Measurements from ENCODE around the gene EFEMP2. TPM values are rescaled to one million over a fixed set of nuclear protein-coding genes. Genes with fewer than 3 reads are reported as not detected.

EFEMP2 gene
- total RNA-seq: 127 and 206 TPM in 2 replicates

GRCh38 chr11:65872586-65873317 lies at the start of gene EFEMP2:
Gene EFEMP2 (minus strand): TSS chr11:65872800. CDS start chr11:65872354, 446 bp downstream.

GRCh38 chr11:65919141-65919572 lies 46.6 kb upstream of the EFEMP2 start, which contains the start of gene DRAP1:
Gene DRAP1 (plus strand): TSS chr11:65919426. CDS start chr11:65919502, 76 bp downstream.

GRCh38 chr11:65918211-65919140 lies 45.9 kb upstream of the EFEMP2 start, which contains the start of gene C11orf68:
Gene C11orf68 (minus strand): TSS chr11:65919062. CDS start chr11:65919031, 31 bp downstream.

GRCh38 chr11:65900125-65900898 lies 27.7 kb upstream of the EFEMP2 start, which contains the start of gene FOSL1:
Gene FOSL1 (minus strand): TSS chr11:65900388. CDS start chr11:65900339, 49 bp downstream.

GRCh38 chr11:65890324-65891218 lies 18.0 kb upstream of the EFEMP2 start, which contains the start of gene CCDC85B:
Gene CCDC85B (plus strand): TSS chr11:65890673. CDS start chr11:65890784, 111 bp downstream.

GRCh38 chr11:65888163-65888814 lies 15.7 kb upstream of the EFEMP2 start, which contains the start of gene FIBP:
Gene FIBP (minus strand): TSS chr11:65888471. CDS start chr11:65888418, 53 bp downstream.

GRCh38 chr11:65879617-65880016 lies 7.0 kb upstream of the EFEMP2 start, which contains the start of gene CTSW:
Gene CTSW (plus strand): TSS chr11:65879837. CDS start chr11:65879855, 18 bp downstream.

GRCh38 chr11:65860278-65861164 lies 12.1 kb downstream of the EFEMP2 start, which contains the start of gene MUS81:
Gene MUS81 (plus strand): TSS chr11:65860433. CDS start chr11:65860754, 321 bp downstream.

GRCh38 chr11:65857853-65858680 lies 14.5 kb downstream of the EFEMP2 start, which contains the start of gene CFL1:
Gene CFL1 (minus strand): TSS chr11:65858180. CDS start chr11:65858099, 81 bp downstream.

GRCh38 chr11:65833297-65834030 lies 39.1 kb downstream of the EFEMP2 start, which contains the start of gene SNX32:
Gene SNX32 (plus strand): TSS chr11:65833963. CDS start chr11:65834066, 103 bp downstream.

Other genes with a start within 250 kb of the EFEMP2 start
- gene SIPA1, start 234.7 kb downstream of the EFEMP2 start, total RNA-seq: 25.4 and 39.4 TPM in 2 replicates
- gene RELA, start 209.9 kb downstream of the EFEMP2 start, total RNA-seq: 52.4 and 59.5 TPM in 2 replicates
- gene KAT5, start 160.5 kb downstream of the EFEMP2 start, total RNA-seq: 39.3 and 44.3 TPM in 2 replicates
- 68.1 and 98.2 TPM in 2 replicates for gene RNASEH2C, start 152.0 kb downstream of the EFEMP2 start, total RNA-seq
- gene AP5B1, start 91.8 kb downstream of the EFEMP2 start, total RNA-seq: 11.0 and 24.5 TPM in 2 replicates
- under 0.01 TPM in 1 of 2 replicates, not detected in the other for gene OVOL1, start 85.7 kb downstream of the EFEMP2 start, total RNA-seq
- gene SNX32, start 38.8 kb downstream of the EFEMP2 start, total RNA-seq: 0.13 and 3.1 TPM in 2 replicates
- 940 and 1,907 TPM in 2 replicates for gene CFL1, start 14.6 kb downstream of the EFEMP2 start, total RNA-seq
- 38.3 and 43.1 TPM in 2 replicates for gene MUS81, start 12.4 kb downstream of the EFEMP2 start, total RNA-seq
- gene CTSW, start 7.0 kb upstream of the EFEMP2 start, total RNA-seq: not detected in 2 replicates
- gene FIBP, start 15.7 kb upstream of the EFEMP2 start, total RNA-seq: 122 and 222 TPM in 2 replicates
- gene CCDC85B, start 17.9 kb upstream of the EFEMP2 start, total RNA-seq: 138 and 155 TPM in 2 replicates
- gene FOSL1, start 27.6 kb upstream of the EFEMP2 start, total RNA-seq: 26.8 and 88.8 TPM in 2 replicates
- gene C11orf68, start 46.3 kb upstream of the EFEMP2 start, total RNA-seq: 20.0 and 36.6 TPM in 2 replicates
- 125 and 209 TPM in 2 replicates for gene DRAP1, start 46.6 kb upstream of the EFEMP2 start, total RNA-seq
- not detected in 2 replicates for gene TSGA10IP, start 72.7 kb upstream of the EFEMP2 start, total RNA-seq
- 27.7 and 41.0 TPM in 2 replicates for gene SART1, start 88.9 kb upstream of the EFEMP2 start, total RNA-seq
- gene EIF1AD, start 129.4 kb upstream of the EFEMP2 start, total RNA-seq: 17.3 and 33.9 TPM in 2 replicates
- gene BANF1, start 129.7 kb upstream of the EFEMP2 start, total RNA-seq: 49.9 and 112 TPM in 2 replicates
- gene CST6, start 139.2 kb upstream of the EFEMP2 start, total RNA-seq: 22.1 TPM in 1 of 2 replicates, not detected in the other
- gene CATSPER1, start 153.7 kb upstream of the EFEMP2 start, total RNA-seq: not detected in 2 replicates
- 0.91 and 1.8 TPM in 2 replicates for gene GAL3ST3, start 176.4 kb upstream of the EFEMP2 start, total RNA-seq
- gene SF3B2, start 179.6 kb upstream of the EFEMP2 start, total RNA-seq: 157 and 172 TPM in 2 replicates
- gene PACS1, start 197.5 kb upstream of the EFEMP2 start, total RNA-seq: 22.9 and 26.6 TPM in 2 replicates